AG04449 (cell line): Measurements from ENCODE around the gene CA4.
"Not testable (repeated sequence)": the region's sequence is repeated elsewhere in the genome, so short reads cannot be mapped to it uniquely, and the experiment has no call there.

Experiments used
- CTCF ChIA-PET: fragments of 350-600 bp; formaldehyde crosslinking; extraction: SDS; loops from one replicate; lab custom pipeline; 2021; ENCODE audit warnings: antibody characterized with exemption; lab: Yijun Ruan, JAX
- POLR2A ChIA-PET: fragments of 400-600, 350-600 bp; formaldehyde crosslinking; extraction: SDS; loops from one replicate; lab custom pipeline; 2020; ENCODE audit warnings: antibody characterized with exemption, inconsistent platforms; lab: Yijun Ruan, JAX
- DNase-seq: peaks from one replicate; pipeline ENCODE4 v3.0.0-alpha.2; 2010; ENCODE audit warnings: low read depth, low spot score
- H3K4me3 ChIP-seq: 2 replicates; pipeline ENCODE4 v1.5.1; 2011; ENCODE audit warnings: low read depth, mild to moderate bottlenecking, control low read depth, low read length
- TF ChIP-seq, protein P1 (sequence below): IDR thresholded peaks from one replicate; pipeline ENCODE4 v1.5.1; 2011; ENCODE audit warnings: mild to moderate bottlenecking, moderate library complexity, low read length, control low read depth, inconsistent platforms; ENCODE audit not compliant: insufficient read depth; ENCODE audit errors: missing control alignments

Gene CA4

DNA sequence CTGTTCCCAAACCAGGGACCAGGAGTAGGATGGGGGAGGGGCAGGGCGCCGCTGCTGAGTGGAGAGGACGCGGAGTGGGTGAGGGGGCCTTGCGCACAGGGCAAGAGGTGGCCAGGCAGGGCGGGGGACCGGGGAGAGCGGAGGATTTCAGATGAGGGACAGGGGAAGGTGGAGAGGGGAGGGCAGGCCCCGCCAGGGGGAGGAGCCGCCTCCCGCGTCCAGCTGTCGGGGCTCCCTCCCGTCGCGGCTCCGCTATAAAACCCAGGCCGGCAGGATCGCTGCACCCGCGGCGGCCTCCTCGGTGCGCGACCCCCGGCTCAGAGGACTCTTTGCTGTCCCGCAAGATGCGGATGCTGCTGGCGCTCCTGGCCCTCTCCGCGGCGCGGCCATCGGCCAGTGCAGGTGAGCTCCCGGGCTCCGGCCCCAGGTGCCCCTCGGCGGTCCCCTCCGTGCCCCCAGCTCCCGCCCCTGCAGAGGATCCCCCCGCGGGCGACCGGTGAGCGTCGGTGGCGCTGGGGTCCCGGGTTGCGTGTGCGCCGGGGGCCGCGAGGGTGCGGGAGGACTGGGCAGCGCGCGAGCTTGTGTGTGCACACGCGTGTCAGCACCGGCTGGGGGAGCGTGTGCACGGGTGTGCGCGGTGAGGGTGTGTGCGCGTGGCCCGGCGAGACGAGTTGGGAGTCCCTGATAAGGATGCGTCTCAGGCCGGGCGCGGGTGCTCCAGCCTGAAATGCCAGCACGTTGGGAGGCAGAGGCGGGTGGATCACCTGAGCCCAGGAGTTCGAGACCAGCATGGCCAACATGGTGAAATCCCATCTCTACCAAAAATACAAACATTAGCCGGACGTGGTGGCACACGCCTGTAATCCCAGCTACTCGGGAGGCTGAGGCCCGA lies at the start of gene CA4:
TSS of gene CA4 (plus strand) at position 283 of the 892 bp plus-strand sequence. CDS start at position 345, 62 bp downstream.
- TF ChIP-seq, protein P1, sequence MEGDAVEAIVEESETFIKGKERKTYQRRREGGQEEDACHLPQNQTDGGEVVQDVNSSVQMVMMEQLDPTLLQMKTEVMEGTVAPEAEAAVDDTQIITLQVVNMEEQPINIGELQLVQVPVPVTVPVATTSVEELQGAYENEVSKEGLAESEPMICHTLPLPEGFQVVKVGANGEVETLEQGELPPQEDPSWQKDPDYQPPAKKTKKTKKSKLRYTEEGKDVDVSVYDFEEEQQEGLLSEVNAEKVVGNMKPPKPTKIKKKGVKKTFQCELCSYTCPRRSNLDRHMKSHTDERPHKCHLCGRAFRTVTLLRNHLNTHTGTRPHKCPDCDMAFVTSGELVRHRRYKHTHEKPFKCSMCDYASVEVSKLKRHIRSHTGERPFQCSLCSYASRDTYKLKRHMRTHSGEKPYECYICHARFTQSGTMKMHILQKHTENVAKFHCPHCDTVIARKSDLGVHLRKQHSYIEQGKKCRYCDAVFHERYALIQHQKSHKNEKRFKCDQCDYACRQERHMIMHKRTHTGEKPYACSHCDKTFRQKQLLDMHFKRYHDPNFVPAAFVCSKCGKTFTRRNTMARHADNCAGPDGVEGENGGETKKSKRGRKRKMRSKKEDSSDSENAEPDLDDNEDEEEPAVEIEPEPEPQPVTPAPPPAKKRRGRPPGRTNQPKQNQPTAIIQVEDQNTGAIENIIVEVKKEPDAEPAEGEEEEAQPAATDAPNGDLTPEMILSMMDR: no peak
- POLR2A ChIA-PET: interaction anchor here (0.7 kb wide), 1 partner anchor 280 kb away, joined by 5 read pairs; no protein-coding TSS in a partner anchor
- CTCF ChIA-PET: interaction anchor here (1.0 to 6.8 kb wide), 3 partner anchors 9 to 21 kb away, joined by 3 to 71 read pairs (median 8); no protein-coding TSS in a partner anchor
- no peak within 1 kb of the TSS for H3K4me3 ChIP-seq
- no peak for DNase-seq

DNA sequence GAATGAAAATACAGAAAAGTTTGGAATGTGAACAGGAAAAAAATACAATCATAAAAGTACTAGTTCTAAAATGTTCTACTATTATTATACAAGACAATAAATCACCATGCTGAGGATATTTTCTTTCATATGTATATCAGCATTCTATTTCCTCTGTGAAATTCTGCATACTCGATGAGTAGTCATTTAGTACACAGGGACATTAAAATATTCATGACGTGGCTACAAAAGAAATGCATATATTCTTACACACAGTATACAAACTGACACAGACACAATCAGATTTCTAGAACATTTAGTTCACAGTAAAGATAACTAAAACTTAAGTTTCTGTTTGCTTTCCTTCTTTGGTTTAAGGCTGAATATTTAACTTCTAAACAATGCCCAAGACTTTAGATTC lies 49.2 kb upstream of the CA4 start:
- CTCF ChIA-PET: not testable (repeated sequence)

DNA sequence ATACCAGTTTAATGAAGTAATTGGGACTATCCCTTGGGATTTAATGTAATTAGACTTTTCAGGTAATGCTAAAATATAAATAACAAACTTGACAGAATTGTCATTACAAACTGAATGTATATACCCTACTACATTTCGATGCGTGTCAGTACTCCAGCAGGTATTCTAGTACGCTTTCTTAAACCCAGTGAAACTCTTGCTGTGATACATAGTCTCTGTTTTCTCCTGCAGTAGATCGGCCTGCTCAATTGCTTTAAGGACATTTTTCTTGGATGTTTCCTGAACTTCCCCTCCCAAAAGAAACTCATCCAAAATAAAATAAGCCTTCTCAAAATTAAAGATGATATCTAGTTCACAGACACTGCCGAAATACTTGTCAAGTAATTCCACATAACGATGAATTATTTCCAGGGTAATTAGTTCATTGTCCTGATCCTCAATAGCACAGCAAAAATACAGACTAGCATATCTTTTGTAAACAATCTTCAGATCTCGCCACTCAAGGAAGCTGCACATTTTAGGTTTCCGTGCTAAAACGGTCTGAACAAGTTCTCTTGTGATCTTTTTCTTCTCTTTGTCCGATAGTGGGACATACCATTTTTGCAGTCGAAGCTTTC lies 47.6 kb upstream of the CA4 start:
- POLR2A ChIA-PET, CTCF ChIA-PET, DNase-seq, H3K4me3 ChIP-seq: not testable (repeated sequence)

More for the DNA sequence above, 49.2 kb upstream of the CA4 start:
- DNase-seq, H3K4me3 ChIP-seq, POLR2A ChIA-PET: not testable (repeated sequence)

DNA sequence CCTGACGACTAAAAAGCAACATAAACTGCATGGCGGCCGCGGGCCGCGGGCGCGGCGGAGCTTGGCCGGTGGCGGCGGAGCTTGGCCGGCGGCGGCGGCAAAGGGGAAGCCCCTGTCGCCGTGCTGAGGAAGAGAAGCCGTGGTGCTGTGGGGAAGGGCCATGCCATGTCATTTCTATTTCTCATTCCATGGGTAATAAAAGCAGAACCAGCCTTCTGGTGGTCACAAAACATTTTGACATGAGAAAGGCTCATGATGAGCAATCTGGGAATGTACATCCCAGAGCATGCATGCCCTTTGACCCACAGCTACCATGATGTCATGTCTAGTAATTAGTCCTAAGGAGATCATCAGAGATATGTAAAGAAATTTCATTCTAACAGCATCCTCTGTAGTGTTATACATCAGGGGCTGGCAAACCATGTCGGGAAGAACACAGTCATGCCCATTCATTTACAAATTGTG lies 47.1 kb upstream of the CA4 start:
- POLR2A ChIA-PET: no interaction called here
- H3K4me3 ChIP-seq: no peak overlapping the region
- CTCF ChIA-PET: no interaction called here
- TF ChIP-seq, protein P1: no peak
- no peak for DNase-seq

GRCh38 chr17:60103957-60104356 lies 45.8 kb upstream of the CA4 start:
- TF ChIP-seq, protein P1: no peak
- ChIA-PET CTCF (interaction anchor here (1.0 kb wide), 1 partner anchor 12 kb away, joined by 3 read pairs; no protein-coding TSS in a partner anchor), POLR2A (no interaction called here)
- no peak overlapping the region for H3K4me3 ChIP-seq
- no peak for DNase-seq

DNA sequence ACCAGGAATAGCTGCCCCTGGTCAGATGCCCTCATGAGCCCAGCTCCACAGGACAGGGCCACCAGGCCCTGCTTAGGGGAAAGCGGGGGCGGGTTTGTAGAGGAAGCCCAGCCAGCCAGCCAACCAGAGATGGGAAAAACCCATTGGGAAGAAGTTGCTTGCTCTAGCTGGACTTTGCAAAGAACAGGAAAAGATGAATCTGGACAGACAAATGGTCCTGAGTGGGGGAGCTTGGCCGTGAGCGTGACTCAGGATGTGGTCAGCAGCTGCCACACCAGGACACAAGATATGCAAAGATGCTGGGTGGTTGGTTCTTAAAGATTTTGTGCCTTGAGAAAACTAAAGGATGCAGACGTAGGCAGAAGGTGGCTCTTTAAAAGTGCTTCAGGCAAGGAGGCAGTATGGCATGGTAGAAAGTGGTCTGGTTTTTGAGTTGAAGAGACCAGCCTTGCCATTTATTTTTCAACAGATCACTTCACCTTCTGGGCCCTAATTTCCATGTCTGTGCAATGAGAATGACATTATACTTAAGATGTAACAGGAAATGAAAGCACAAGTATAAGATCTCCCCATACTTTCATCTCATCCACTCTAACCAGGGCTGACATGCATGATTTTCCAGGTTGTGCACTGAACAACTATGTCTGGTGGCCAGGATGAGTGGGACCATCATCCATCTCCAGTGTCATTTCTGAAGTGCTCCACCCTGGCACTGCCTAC lies 43.3 kb upstream of the CA4 start:
- TF ChIP-seq, protein P1: no peak
- CTCF ChIA-PET: interaction anchor here (0.6 to 1.1 kb wide), 2 partner anchors 42 to 69 kb away, joined by 3 to 5 read pairs; no protein-coding TSS in a partner anchor
- no peak for DNase-seq
- POLR2A ChIA-PET: no interaction called here
- no peak overlapping the region for H3K4me3 ChIP-seq
